ENCODE data around the gene THRA.

THRA gene

GRCh38 chr17:40022961-40023541, 39.7 kb upstream of the THRA start:
- Mint-ChIP-seq H3K4me1 (peaks cover 6% of the 10 kb centered on the region), H3K36me3 (peaks cover 27% of the 10 kb centered on the region), H3K9me3 (no peaks in the 10 kb centered on the region), H3K27me3 (no peaks in the 10 kb centered on the region), H3K4me3 (no peak overlapping the region), H3K27ac (no peak overlapping the region)
- ATAC-seq (ENCODE audit: low read depth) = no peak
- no peak for DNase-seq (ENCODE audit: low spot score in 2 of 2)

DNA sequence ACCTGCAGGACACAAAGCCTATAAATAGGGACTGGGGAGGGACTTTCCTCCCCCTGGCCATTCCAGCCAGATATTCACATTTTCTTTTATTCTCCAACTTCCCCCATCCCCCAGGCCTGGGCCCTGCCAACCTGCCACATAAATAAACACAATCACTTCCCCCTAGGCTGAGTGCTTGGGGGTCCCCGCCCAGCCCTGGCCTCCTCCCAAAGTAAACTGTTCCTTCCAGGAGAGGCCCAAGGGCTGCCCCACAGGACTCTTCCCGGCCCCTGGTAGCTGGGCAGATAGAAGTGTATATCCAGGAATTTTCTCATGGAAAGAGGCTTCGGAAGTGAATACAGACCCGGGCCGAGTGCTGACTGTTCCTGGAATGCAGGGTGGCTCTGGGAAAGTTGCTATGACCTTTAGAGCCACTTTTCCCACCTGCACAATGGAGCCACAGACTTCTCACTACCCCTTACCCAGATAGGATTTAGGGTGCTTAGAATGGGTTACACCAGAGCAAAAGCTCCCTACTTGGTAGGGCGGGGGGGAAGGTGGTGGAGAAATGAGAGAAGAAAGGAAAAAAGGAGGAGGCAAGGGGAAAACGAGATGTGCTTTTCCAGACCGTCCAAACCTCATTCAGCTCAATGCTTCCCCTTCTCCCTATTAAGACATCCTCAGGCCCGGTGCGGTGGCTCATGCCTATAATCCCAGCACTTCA, 39.0 kb upstream of the THRA start:
- H3K4me3 Mint-ChIP-seq = no peak overlapping the region
- no peaks in the 10 kb centered on the region for H3K9me3 Mint-ChIP-seq
- H3K27me3 Mint-ChIP-seq = no peaks in the 10 kb centered on the region
- peaks cover 6% of the 10 kb centered on the region for H3K4me1 Mint-ChIP-seq
- no peak for ATAC-seq (ENCODE audit: low read depth)
- DNase-seq (ENCODE audit: low spot score in 2 of 2) = no peak
- H3K36me3 Mint-ChIP-seq = peaks cover 28% of the 10 kb centered on the region
- no peak overlapping the region for H3K27ac Mint-ChIP-seq

GRCh38 chr17:40024901-40025300, 37.9 kb upstream of the THRA start:
- Mint-ChIP-seq H3K36me3 (peaks cover 33% of the 10 kb centered on the region), H3K27me3 (no peaks in the 10 kb centered on the region), H3K27ac (peak overlapping the region; percentile 55), H3K4me3 (no peak overlapping the region), H3K4me1 (peaks cover 3% of the 10 kb centered on the region), H3K9me3 (no peaks in the 10 kb centered on the region)
- ATAC-seq (ENCODE audit: low read depth) (no peak), DNase-seq (ENCODE audit: low spot score in 2 of 2) (no peak)

GRCh38 chr17:40025559-40025958, 37.2 kb upstream of the THRA start:
- no peak for DNase-seq (ENCODE audit: low spot score in 2 of 2)
- H3K4me3 Mint-ChIP-seq = no peak overlapping the region
- no peak for ATAC-seq (ENCODE audit: low read depth)
- peaks cover 29% of the 10 kb centered on the region for H3K36me3 Mint-ChIP-seq
- peak overlapping the region; percentile 55 for H3K27ac Mint-ChIP-seq
- no peaks in the 10 kb centered on the region for H3K9me3 Mint-ChIP-seq
- no peaks in the 10 kb centered on the region for H3K27me3 Mint-ChIP-seq
- peaks cover 3% of the 10 kb centered on the region for H3K4me1 Mint-ChIP-seq

DNA sequence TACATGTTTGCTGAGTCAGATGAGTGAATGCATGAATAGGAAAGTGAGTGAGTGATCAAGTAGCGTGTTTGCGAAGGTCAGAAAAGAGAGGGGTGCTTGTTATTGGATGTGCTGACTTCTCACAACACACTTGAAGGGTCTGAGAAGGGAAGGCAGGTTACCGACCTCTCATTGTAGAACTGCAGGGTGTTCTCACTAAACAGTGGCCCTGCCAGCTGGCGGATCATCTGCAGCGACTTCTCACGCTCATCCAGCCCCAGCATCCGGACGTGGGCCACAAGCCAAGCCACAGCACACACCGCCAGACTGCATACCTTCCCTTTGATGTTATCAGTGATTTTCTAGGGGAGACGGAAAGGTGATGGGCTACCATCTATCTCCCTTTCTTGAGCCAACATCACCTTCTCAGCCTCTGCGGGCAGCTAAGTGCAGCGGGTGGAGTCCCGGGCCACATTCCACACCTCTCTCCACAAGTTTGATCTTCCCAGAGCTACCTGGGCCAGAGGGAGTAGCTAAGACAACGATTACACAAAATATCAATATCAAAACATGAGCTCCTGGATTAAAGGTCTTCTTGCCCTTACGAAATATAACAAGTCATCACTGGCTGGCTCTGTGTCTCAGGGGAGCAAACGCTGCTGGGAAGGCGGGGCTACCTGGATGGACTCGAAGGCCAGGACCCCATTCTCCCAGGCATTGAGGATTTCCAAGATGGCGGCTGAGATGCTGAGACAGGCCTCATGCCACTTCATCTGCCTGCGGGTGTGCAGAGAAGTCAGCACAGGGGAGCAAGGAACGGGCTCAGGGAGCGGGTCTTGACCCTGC, 36.6 kb upstream of the THRA start:
- DNase-seq (ENCODE audit: low spot score in 2 of 2) (no peak), ATAC-seq (ENCODE audit: low read depth) (no peak)
- Mint-ChIP-seq H3K27ac (no peak overlapping the region), H3K4me1 (peaks cover 3% of the 10 kb centered on the region), H3K4me3 (no peak overlapping the region), H3K9me3 (no peaks in the 10 kb centered on the region), H3K27me3 (no peaks in the 10 kb centered on the region), H3K36me3 (peaks cover 33% of the 10 kb centered on the region)

DNA sequence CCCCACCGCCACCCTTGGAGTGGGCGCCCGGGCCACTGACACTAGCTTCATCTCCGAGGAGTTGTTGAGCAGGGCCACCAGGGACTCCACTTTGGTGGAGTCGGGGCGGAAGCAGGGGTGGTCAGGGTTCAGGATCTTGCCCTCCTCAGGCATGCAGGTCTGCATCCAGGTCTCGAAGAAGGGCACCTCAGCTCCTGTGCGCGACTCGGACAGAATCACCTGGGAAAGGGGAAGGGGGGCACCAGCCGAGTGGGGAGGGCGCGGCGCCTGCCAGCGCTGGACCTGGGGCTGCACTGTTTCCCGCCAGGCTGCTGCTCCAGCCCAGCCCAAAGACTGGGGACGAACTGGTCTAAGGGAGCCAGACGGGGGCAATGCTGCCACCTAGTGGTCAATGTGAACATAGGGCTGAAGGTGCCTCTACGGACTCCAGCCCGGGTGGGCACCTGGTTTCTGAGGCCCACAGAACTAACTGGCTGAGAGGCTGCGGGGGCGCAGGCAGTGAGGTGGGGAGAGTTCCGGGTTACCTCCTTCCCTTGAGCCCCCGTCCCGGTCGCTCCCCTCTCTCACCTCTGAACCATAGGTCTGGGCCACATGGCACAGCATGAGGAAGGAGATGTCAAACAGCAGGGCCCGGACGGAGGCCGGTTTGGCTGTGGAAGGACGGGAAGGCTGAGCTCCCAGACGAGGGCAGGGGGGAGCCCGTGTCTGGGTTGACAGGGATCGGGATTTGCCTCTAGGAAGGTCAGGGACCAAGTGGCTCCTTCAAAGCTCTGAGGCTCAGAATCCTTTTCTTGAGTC, 35.8 kb upstream of the THRA start:
- Mint-ChIP-seq H3K4me3 (no peak overlapping the region), H3K36me3 (peaks cover 32% of the 10 kb centered on the region), H3K27ac (no peak overlapping the region), H3K4me1 (peaks cover 3% of the 10 kb centered on the region), H3K27me3 (no peaks in the 10 kb centered on the region), H3K9me3 (no peaks in the 10 kb centered on the region)
- DNase-seq (ENCODE audit: low spot score in 2 of 2) = peak; percentile 71 to 73
- peak; percentile 97 for ATAC-seq (ENCODE audit: low read depth)

- H3K27ac Mint-ChIP-seq = no peak overlapping the region
- peaks cover 3% of the 10 kb centered on the region for H3K4me1 Mint-ChIP-seq
- H3K27me3 Mint-ChIP-seq = no peaks in the 10 kb centered on the region
- H3K36me3 Mint-ChIP-seq = peaks cover 32% of the 10 kb centered on the region
- H3K9me3 Mint-ChIP-seq = no peaks in the 10 kb centered on the region
- H3K4me3 Mint-ChIP-seq = no peak overlapping the region
- ATAC-seq (ENCODE audit: low read depth) (no peak), DNase-seq (ENCODE audit: low spot score in 2 of 2) (no peak)
Measured at GRCh38 chr17:40027614-40028012, 35.2 kb upstream of the THRA start.

GRCh38 chr17:40028595-40028994, 34.2 kb upstream of the THRA start:
- H3K36me3 Mint-ChIP-seq = peaks cover 32% of the 10 kb centered on the region
- H3K27ac Mint-ChIP-seq = no peak overlapping the region

GRCh38 chr17:40031706-40032105, 31.1 kb upstream of the THRA start:
- Mint-ChIP-seq H3K36me3 (peaks cover 24% of the 10 kb centered on the region), H3K27me3 (no peaks in the 10 kb centered on the region), H3K4me3 (no peak overlapping the region), H3K4me1 (peaks cover 6% of the 10 kb centered on the region), H3K27ac (no peak overlapping the region), H3K9me3 (no peaks in the 10 kb centered on the region)
- ATAC-seq (ENCODE audit: low read depth) (no peak), DNase-seq (ENCODE audit: low spot score in 2 of 2) (no peak)

More at GRCh38 chr17:40028595-40028994, 34.2 kb upstream of the THRA start:
- peaks cover 3% of the 10 kb centered on the region for H3K4me1 Mint-ChIP-seq
- no peaks in the 10 kb centered on the region for H3K9me3 Mint-ChIP-seq
- no peaks in the 10 kb centered on the region for H3K27me3 Mint-ChIP-seq
- ATAC-seq (ENCODE audit: low read depth) (no peak), DNase-seq (ENCODE audit: low spot score in 2 of 2) (no peak)
- H3K4me3 Mint-ChIP-seq = no peak overlapping the region

- Mint-ChIP-seq H3K9me3 (no peaks in the 10 kb centered on the region), H3K27ac (no peak overlapping the region), H3K4me1 (peaks cover 2% of the 10 kb centered on the region), H3K4me3 (no peak overlapping the region), H3K27me3 (no peaks in the 10 kb centered on the region), H3K36me3 (peaks cover 26% of the 10 kb centered on the region)
- ATAC-seq (ENCODE audit: low read depth) = no peak
- no peak for DNase-seq (ENCODE audit: low spot score in 2 of 2)
Measured at GRCh38 chr17:40032322-40033320, 30.1 kb upstream of the THRA start.

GRCh38 chr17:40033339-40033738, 29.4 kb upstream of the THRA start:
- Mint-ChIP-seq H3K27ac (no peak overlapping the region), H3K36me3 (peaks cover 26% of the 10 kb centered on the region), H3K27me3 (no peaks in the 10 kb centered on the region), H3K9me3 (no peaks in the 10 kb centered on the region), H3K4me3 (no peak overlapping the region), H3K4me1 (peaks cover 2% of the 10 kb centered on the region)
- ATAC-seq (ENCODE audit: low read depth) (no peak), DNase-seq (ENCODE audit: low spot score in 2 of 2) (no peak)

DNA sequence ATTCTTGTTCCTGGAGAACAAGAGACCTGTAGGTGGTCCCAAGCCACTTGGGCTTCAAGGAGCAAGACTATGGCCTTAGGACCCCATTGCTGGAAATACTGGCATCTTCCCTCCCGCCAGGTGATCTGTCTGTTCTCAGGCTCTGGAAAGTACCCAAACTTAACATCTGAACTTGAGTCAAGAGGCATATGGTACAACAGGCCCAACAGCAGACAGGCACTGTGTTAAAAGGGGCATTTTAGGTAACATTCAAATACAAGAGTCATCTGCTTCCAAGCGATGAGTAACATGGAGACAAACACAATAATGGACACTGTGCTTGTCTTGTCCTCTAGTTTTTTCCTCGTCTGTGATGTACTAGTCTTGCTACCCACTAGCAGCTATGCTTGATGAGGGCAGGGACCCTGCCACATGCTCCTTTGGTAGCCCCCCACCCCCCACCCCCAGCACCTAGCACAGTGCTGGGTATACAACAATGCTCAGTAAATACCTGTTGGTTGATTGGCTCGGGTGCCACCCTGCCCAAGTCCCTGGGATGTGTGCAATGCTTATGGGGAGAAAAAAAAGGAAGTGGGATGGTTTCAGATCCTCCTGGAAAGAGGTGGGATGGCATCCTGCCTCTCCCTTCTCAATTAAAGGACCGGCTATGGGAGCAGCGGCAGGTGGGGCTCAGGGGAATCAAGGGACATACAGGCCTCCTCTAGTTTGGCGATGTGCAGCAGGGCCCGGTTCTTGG, 28.2 kb upstream of the THRA start:
- no peak overlapping the region for H3K27ac Mint-ChIP-seq
- no peak for DNase-seq (ENCODE audit: low spot score in 2 of 2)
- ATAC-seq (ENCODE audit: low read depth) = no peak
- H3K4me3 Mint-ChIP-seq = no peak overlapping the region
- H3K36me3 Mint-ChIP-seq = peaks cover 18% of the 10 kb centered on the region
- H3K4me1 Mint-ChIP-seq = peaks cover 6% of the 10 kb centered on the region
- no peaks in the 10 kb centered on the region for H3K9me3 Mint-ChIP-seq
- H3K27me3 Mint-ChIP-seq = no peaks in the 10 kb centered on the region
